Upper lobe of left lung (tissue), 6 donors: Measurements from ENCODE around the gene PLPP1. TPM values are rescaled to one million over a fixed set of nuclear protein-coding genes. Genes with fewer than 3 reads are reported as not detected.

Source experiments
- ATAC-seq, 2 donors: fragments of 200-7000 bp; cut with Tn5 transposase; one replicate each; pipeline ENCODE4 v1.9.1; 2022; ENCODE audit warnings: mild to moderate bottlenecking in 2 of 2, moderate library complexity in 2 of 2; ENCODE audit not compliant: low FRiP score in 2 of 2
- DNase-seq, 2 donors: peaks; one replicate each; pipeline ENCODE4 v3.0.0-alpha.2; 2019 to 2020
- H3K27ac ChIP-seq, 4 donors: fragments of 200-600 bp; sonication (generic); one replicate each; pipeline ENCODE4 v1.5.1; 2016 to 2019
- H3K27me3 ChIP-seq, 4 donors: fragments of 200-600 bp; sonication (generic); one replicate each; pipeline ENCODE4 v1.5.1; 2017 to 2019
- H3K36me3 ChIP-seq, 4 donors: fragments of 200-600 bp; sonication (generic); one replicate each; pipeline ENCODE4 v1.5.1; 2016 to 2019
- H3K4me1 ChIP-seq, 4 donors: fragments of 200-600 bp; sonication (generic); one replicate each; pipeline ENCODE4 v1.5.1; 2018 to 2019
- H3K4me3 ChIP-seq, 4 donors: fragments of 200-600 bp; sonication (generic); one replicate each; pipeline ENCODE4 v1.5.1; 2017 to 2019; ENCODE audit warnings: mild to moderate bottlenecking in 2 of 4, moderate library complexity in 1 of 4
- H3K9me3 ChIP-seq, 4 donors: fragments of 200-600 bp; sonication (generic); one replicate each; pipeline ENCODE4 v1.5.1; 2018 to 2019
- CTCF ChIP-seq, 6 experiments: fragments of 450-650 bp in 4 of 6; fragments of 200-600 bp in 2 of 6; sonication (generic) in 2 of 6; IDR thresholded peaks; one replicate each; pipeline ENCODE4 v1.5.1; 2016 to 2019; ENCODE audit warnings: antibody characterized with exemption in 6 of 6
- EP300 ChIP-seq, 4 donors: sonication (generic); formaldehyde crosslinking; IDR thresholded peaks; one replicate each; pipeline ENCODE4 v1.5.1; 2017; ENCODE audit warnings: antibody characterized with exemption in 4 of 4, control low read depth in 2 of 4
- POLR2A ChIP-seq, 4 donors: fragments of 450-650 bp; IDR thresholded peaks; one replicate each; pipeline ENCODE4 v1.5.1; 2016 to 2017; ENCODE audit warnings: antibody characterized with exemption in 4 of 4, mild to moderate bottlenecking in 2 of 4
- POLR2AphosphoS5 ChIP-seq, 2 donors: sonication (generic); formaldehyde crosslinking; IDR thresholded peaks; one replicate each; pipeline ENCODE4 v1.5.1; 2017; ENCODE audit warnings: antibody characterized with exemption in 2 of 2
- WGBS, 2 donors: methylation state at CpG; one replicate each; pipeline ENCODE4 v1.1.5; 2017 to 2018; 5-methylcytosine and 5-hydroxymethylcytosine counted together
- total RNA-seq, 6 donors: library from RNA; depleted of rRNA in 4 of 6; stranded (reverse); fragments of >200 nt in 4 of 6; gene quantifications; one replicate each; pipeline versions ENCODE4 v1.1.0 to v1.2.1, GENCODE V29; 2016 to 2021
- donor health status: DM: no; HTN: no; CAD: no; lungs with moderate emphysema.
- donor health status: DM: no; HTN: yes; CAD: no; lungs with severe emphysema.

Gene PLPP1
- total RNA-seq = 100 to 1,000 TPM in 1 of 6 donors, 10 to 100 TPM in 5; 21.0 to 125 (median 65.6) TPM

- 0 to 1% methylated on average over 1 to 33 of the region's 91 CpGs for WGBS, 2 donors
- Histone ChIP-seq H3K27ac (peak within 1 kb of the TSS; percentile 95 to 96 (median 96)), H3K36me3 (no peaks in the 10 kb centered on the region), H3K27me3 (peaks cover 0 to 3% (median 0%) of the 10 kb centered on the region in 4 donors), H3K4me3 (peak within 1 kb of the TSS; percentile 65 to 94 (median 78)), H3K4me1 (peaks cover 14 to 18% (median 16%) of the 10 kb centered on the region in 4 donors), H3K9me3 (no peaks in the 10 kb centered on the region)
- peak; percentile 55 to 90 for TF ChIP-seq POLR2AphosphoS5 (IDR thresholded peaks at IDR 0.05)
- TF ChIP-seq POLR2A (IDR thresholded peaks at IDR 0.05) = peak; percentile 22 to 85 (median 73)
- TF ChIP-seq CTCF (IDR thresholded peaks at IDR 0.05) = peak in 4 of 6 experiments; percentile 10 to 24 (median 19)
- TF ChIP-seq EP300 (IDR thresholded peaks at IDR 0.05) = peak in 1 of 4 donors; percentile 21
- ATAC-seq = peak; percentile 98 to 99
- DNase-seq = peak; percentile 93 to 98
Measured at GRCh38 chr5:55534436-55535198, at the start of gene PLPP1. Gene PLPP1 (minus strand): TSS chr5:55534964. CDS start chr5:55534629, 335 bp downstream.

GRCh38 chr5:55583578-55583977 is 48.8 kb upstream of the PLPP1 start:
- H3K9me3 ChIP-seq = no peaks in the 10 kb centered on the region
- no peaks in the 10 kb centered on the region for H3K27me3 ChIP-seq
- 87 to 97% methylated on average over 9 of the region's 9 CpGs for WGBS, 2 donors
- peaks cover 0 to 3% (median 0%) of the 10 kb centered on the region in 4 donors for H3K4me1 ChIP-seq
- H3K27ac ChIP-seq = no peak overlapping the region
- H3K4me3 ChIP-seq = no peak overlapping the region
- H3K36me3 ChIP-seq = no peaks in the 10 kb centered on the region
- no peak for DNase-seq
- ATAC-seq = no peak
- TF ChIP-seq POLR2AphosphoS5 (IDR thresholded peaks at IDR 0.05) = no peak
- TF ChIP-seq EP300 (IDR thresholded peaks at IDR 0.05) = no peak
- no peak for TF ChIP-seq POLR2A (IDR thresholded peaks at IDR 0.05)
- no peak for TF ChIP-seq CTCF (IDR thresholded peaks at IDR 0.05)

GRCh38 chr5:55582256-55582655 is 47.5 kb upstream of the PLPP1 start:
- H3K27me3 ChIP-seq = no peaks in the 10 kb centered on the region
- DNase-seq (no peak), ATAC-seq (no peak)
- TF ChIP-seq POLR2AphosphoS5 (IDR thresholded peaks at IDR 0.05) = no peak
- no peak for TF ChIP-seq EP300 (IDR thresholded peaks at IDR 0.05)
- no peak for TF ChIP-seq POLR2A (IDR thresholded peaks at IDR 0.05)
- no peak for TF ChIP-seq CTCF (IDR thresholded peaks at IDR 0.05)
- no peaks in the 10 kb centered on the region for H3K9me3 ChIP-seq
- peak overlapping the region in 1 of 4 donors; percentile 10 for H3K27ac ChIP-seq
- H3K36me3 ChIP-seq = no peaks in the 10 kb centered on the region
- WGBS, 2 donors = 14 to 29% methylated on average over 2 of the region's 2 CpGs
- H3K4me1 ChIP-seq = peaks cover 0 to 10% (median 7%) of the 10 kb centered on the region in 4 donors
- H3K4me3 ChIP-seq = no peak overlapping the region

GRCh38 chr5:55580042-55580441 is 45.3 kb upstream of the PLPP1 start:
- Histone ChIP-seq H3K4me1 (peaks cover 9 to 25% (median 15%) of the 10 kb centered on the region in 4 donors), H3K27me3 (no peaks in the 10 kb centered on the region), H3K4me3 (no peak overlapping the region), H3K9me3 (no peaks in the 10 kb centered on the region), H3K36me3 (no peaks in the 10 kb centered on the region), H3K27ac (no peak overlapping the region)
- DNase-seq = no peak
- 91 to 95% methylated on average over 6 of the region's 6 CpGs for WGBS, 2 donors
- no peak for TF ChIP-seq POLR2A (IDR thresholded peaks at IDR 0.05)
- no peak for TF ChIP-seq CTCF (IDR thresholded peaks at IDR 0.05)
- TF ChIP-seq EP300 (IDR thresholded peaks at IDR 0.05) = no peak
- ATAC-seq = no peak
